OCI-LY1 (cell line): ENCODE results near the gene PPP2R5C.

Experiments used
- H2AFZ ChIP-seq: fragments of 200-600 bp; sonication (generic), shearing (Covaris generic); 2 replicates; pipeline ENCODE4 v1.6.0; 2014; ENCODE audit warnings: antibody characterized with exemption, mild to moderate bottlenecking, low read length
- H3F3A ChIP-seq: fragments of 200-600 bp; sonication (generic), shearing (Covaris generic); 2 replicates; pipeline ENCODE4 v1.6.0; 2014; ENCODE audit warnings: mild to moderate bottlenecking, antibody characterized with exemption, low read length, moderate library complexity; ENCODE audit not compliant: insufficient read depth
- H3K27ac ChIP-seq: fragments of 200-600 bp; sonication (generic); 2 replicates; pipeline ENCODE4 v1.5.1; 2014; ENCODE audit warnings: low read length, mixed run types, mild to moderate bottlenecking, low read depth; ENCODE audit not compliant: poor library complexity, severe bottlenecking
- H3K27me3 ChIP-seq: fragments of 200-600 bp; sonication (generic); 2 replicates; pipeline ENCODE4 v1.6.0; 2014; ENCODE audit warnings: antibody characterized with exemption, mild to moderate bottlenecking, low read length, moderate library complexity; ENCODE audit not compliant: insufficient read depth
- H3K36me3 ChIP-seq: fragments of 200-600 bp; sonication (generic); 2 replicates; pipeline ENCODE4 v1.6.1; 2014; ENCODE audit warnings: mild to moderate bottlenecking, antibody characterized with exemption, low read length, moderate library complexity, mixed read lengths; ENCODE audit not compliant: insufficient read depth
- H3K4me1 ChIP-seq: fragments of 200-600 bp; sonication (generic); 2 replicates; pipeline ENCODE4 v1.5.1; 2014; ENCODE audit warnings: mild to moderate bottlenecking, low read length, moderate library complexity; ENCODE audit not compliant: insufficient read depth, severe bottlenecking
- H3K4me2 ChIP-seq: fragments of 200-600 bp; sonication (generic), shearing (Covaris generic); 2 replicates; pipeline ENCODE4 v1.6.1; 2014; ENCODE audit warnings: low read length
- H3K4me3 ChIP-seq: fragments of 200-600 bp; sonication (generic); 2 replicates; pipeline ENCODE4 v1.5.1; 2014; ENCODE audit warnings: low read length, low read depth, mild to moderate bottlenecking, mixed read lengths; ENCODE audit not compliant: poor library complexity, severe bottlenecking
- H3K79me2 ChIP-seq: fragments of 200-600 bp; shearing (Covaris generic); 2 replicates; pipeline ENCODE4 v1.6.1; 2016; ENCODE audit warnings: mixed run types, low read length, mixed read lengths; ENCODE audit not compliant: insufficient read depth
- H3K9ac ChIP-seq: fragments of 200-600 bp; sonication (generic), shearing (Covaris generic); 2 replicates; pipeline ENCODE4 v1.6.1; 2014; ENCODE audit warnings: mild to moderate bottlenecking, low read length, mixed read lengths
- H3K9me2 ChIP-seq: fragments of 200-600 bp; sonication (generic), shearing (Covaris generic); 2 replicates; pipeline ENCODE4 v1.6.1; 2014; ENCODE audit warnings: low read depth, mild to moderate bottlenecking, low read length, mixed read lengths
- H3K9me3 ChIP-seq: fragments of 200-600 bp; shearing (Covaris generic); 2 replicates; pipeline ENCODE4 v1.6.1; 2014; ENCODE audit warnings: low read length, mixed read lengths
- H4K20me1 ChIP-seq: fragments of 200-600 bp; sonication (generic), shearing (Covaris generic); 2 replicates; pipeline ENCODE4 v1.6.0; 2016; ENCODE audit warnings: mild to moderate bottlenecking, low read length; ENCODE audit not compliant: insufficient read depth
- CTCF ChIP-seq: fragments of 200-600 bp; sonication (generic), shearing (Covaris generic); IDR thresholded peaks from 2 replicates; pipeline ENCODE4 v1.5.1; 2017; ENCODE audit warnings: mild to moderate bottlenecking, antibody characterized with exemption, low read length, moderate library complexity, mixed read lengths
- EZH2 ChIP-seq: fragments of 200-600 bp; sonication (generic), shearing (Covaris generic); IDR thresholded peaks from 2 replicates; pipeline ENCODE4 v1.8.0; 2017; ENCODE audit warnings: borderline replicate concordance, mixed run types, mild to moderate bottlenecking, antibody characterized with exemption, low read length, moderate library complexity, mixed read lengths

Gene PPP2R5C

GRCh38 chr14:101954501-101954900 lies 193.0 kb downstream of the PPP2R5C start:
- Histone ChIP-seq H4K20me1 (no peaks in the 10 kb centered on the region), H3F3A (no peaks in the 10 kb centered on the region), H3K4me2 (no peak overlapping the region), H3K9ac (no peak overlapping the region), H2AFZ (no peak overlapping the region), H3K4me3 (no peak overlapping the region), H3K79me2 (no peaks in the 10 kb centered on the region), H3K9me3 (no peaks in the 10 kb centered on the region), H3K36me3 (no peaks in the 10 kb centered on the region), H3K27ac (no peak overlapping the region), H3K27me3 (no peaks in the 10 kb centered on the region), H3K4me1 (no peaks in the 10 kb centered on the region), H3K9me2 (no peaks in the 10 kb centered on the region)
- no peak for TF ChIP-seq CTCF
- no peak for TF ChIP-seq EZH2

- Histone ChIP-seq H3K27ac (no peak overlapping the region), H3K4me1 (peaks cover 6% of the 10 kb centered on the region), H3K4me2 (no peak overlapping the region), H3K9me2 (no peaks in the 10 kb centered on the region), H3K4me3 (no peak overlapping the region), H3K9me3 (no peaks in the 10 kb centered on the region), H3K27me3 (no peaks in the 10 kb centered on the region), H3F3A (no peaks in the 10 kb centered on the region), H3K9ac (no peak overlapping the region), H4K20me1 (no peaks in the 10 kb centered on the region), H3K36me3 (no peaks in the 10 kb centered on the region), H2AFZ (no peak overlapping the region), H3K79me2 (no peaks in the 10 kb centered on the region)
- no peak for TF ChIP-seq CTCF
- no peak for TF ChIP-seq EZH2
Measured at GRCh38 chr14:101955695-101956161, 194.2 kb downstream of the PPP2R5C start.

GRCh38 chr14:101956179-101956885 lies 194.8 kb downstream of the PPP2R5C start:
- Histone ChIP-seq H3K4me3 (no peak overlapping the region), H3K79me2 (no peaks in the 10 kb centered on the region), H4K20me1 (no peaks in the 10 kb centered on the region), H3K27ac (no peak overlapping the region), H3K9me3 (no peaks in the 10 kb centered on the region), H3K9me2 (no peaks in the 10 kb centered on the region), H2AFZ (no peak overlapping the region), H3K4me2 (no peak overlapping the region), H3F3A (no peaks in the 10 kb centered on the region), H3K27me3 (no peaks in the 10 kb centered on the region), H3K4me1 (peaks cover 10% of the 10 kb centered on the region), H3K36me3 (no peaks in the 10 kb centered on the region), H3K9ac (no peak overlapping the region)
- no peak for TF ChIP-seq EZH2
- no peak for TF ChIP-seq CTCF
